GM19351 (cell line): ENCODE data around the gene INTS15.
A peak's percentile ranks its signal among the peaks of the same experiment; 100 is the strongest.
"Not testable (repeated sequence)": the region's sequence is repeated elsewhere in the genome, so short reads cannot be mapped to it uniquely, and the experiment has no call there.

ENCODE experiments used
- ATAC-seq: cut with Tn5 transposase; IDR thresholded peaks from one replicate; pipeline ENCODE4 v1.9.1; 2021; ENCODE audit warnings: mild to moderate bottlenecking, moderate library complexity; ENCODE audit not compliant: unreplicated experiment

Gene INTS15

DNA sequence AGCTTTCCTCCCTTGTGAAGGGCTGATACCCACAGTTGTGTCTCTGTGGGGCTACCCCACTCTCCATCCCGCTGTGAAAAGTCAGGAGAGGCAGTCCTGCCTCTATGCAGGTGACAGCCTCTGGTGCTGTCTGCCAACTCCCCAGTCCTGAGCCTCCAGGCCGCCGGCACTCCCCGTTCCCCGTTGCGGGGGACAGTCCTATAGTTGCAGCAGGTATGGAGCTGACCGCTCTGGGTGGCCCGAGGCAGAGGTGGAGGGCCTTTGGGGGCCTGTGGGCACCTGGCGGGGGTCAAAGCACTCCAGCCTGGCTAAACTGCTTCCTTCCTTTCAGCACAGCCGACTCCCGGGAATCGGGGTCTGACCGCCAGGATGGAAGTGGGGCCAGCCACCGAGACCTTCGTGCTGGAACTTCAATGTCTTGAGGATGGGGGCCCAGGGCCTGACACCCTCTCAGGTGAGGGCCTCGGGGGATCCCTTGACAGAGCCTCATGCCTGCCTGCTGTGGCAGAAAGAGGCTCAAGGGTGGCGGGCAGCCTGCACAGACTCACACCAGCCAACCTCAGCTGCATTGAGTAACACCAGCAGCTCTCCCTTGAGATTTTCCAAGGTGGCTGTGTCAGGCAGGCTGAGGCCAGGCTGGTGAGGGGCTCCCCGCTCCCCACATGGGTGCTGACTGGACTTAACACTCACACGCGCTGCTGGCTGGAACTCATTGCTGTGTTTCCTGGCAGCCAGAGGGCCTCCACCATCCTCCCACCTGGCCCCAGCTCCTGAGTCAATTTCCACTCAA, 27.2 kb downstream of the INTS15 start:
- ATAC-seq: no peak

- no peak for ATAC-seq
Observed at GRCh38 chr7:6618621-6619020, 28.8 kb downstream of the INTS15 start.

DNA sequence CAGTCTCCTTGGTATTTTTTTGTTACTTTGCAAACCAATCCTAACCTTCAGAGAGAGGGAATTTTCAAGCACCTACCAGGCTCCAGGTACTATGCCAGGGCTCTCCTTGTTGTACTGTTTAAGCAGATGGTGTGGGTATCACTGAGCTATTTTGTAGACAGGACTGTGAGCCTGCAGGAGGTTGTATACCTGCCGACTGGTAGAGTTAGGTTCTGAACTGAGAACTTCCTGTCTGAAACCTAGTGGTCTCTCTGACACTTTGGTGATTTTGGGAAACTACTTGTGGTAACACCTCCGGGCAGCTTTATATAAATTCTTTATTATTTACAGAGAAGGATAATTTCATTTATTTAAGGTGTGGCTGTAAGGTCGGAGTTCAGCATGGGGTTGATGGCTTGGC, 30.1 kb downstream of the INTS15 start:
- ATAC-seq: no peak

DNA sequence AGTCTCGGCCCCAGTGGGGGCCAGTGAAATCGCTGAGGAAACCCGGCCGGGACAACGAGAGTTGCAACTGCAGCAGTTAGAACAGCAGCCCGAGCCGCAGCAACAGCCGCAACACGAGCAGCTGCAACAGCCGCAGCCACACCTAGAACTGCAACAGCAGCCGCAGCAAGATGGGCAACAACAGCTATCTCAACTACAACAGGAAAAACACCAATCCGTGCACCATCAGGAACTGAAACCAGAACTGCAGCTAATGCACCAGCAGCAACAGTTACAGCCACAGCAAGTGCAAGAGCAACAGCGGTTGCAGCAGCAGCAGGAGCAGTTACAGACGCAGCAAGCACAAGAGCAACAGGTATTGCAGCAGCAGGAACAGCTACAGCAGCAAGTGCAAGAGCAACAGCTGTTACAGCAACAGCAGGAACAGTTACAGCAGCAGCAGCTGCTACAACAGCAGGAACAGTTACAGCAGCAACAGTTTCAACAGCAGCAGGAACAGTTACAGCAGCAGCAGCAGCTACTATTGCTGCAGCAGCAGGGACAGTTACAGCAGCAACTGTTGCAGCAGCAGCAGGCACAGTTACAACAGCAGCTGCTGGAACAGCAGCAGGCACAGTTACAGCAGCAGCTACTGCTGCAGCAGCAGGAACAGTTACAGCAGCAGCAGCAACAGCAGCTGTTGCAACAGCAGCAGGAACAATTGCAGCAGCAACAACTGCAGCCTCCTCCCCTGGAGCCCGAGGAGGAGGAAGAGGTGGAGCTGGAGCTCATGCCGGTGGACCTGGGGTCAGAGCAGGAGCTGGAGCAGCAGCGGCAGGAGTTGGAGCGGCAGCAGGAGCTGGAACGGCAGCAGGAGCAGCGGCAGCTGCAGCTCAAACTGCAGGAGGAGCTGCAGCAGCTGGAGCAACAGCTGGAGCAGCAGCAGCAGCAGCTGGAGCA, 31.6 kb downstream of the INTS15 start:
- no peak for ATAC-seq

DNA sequence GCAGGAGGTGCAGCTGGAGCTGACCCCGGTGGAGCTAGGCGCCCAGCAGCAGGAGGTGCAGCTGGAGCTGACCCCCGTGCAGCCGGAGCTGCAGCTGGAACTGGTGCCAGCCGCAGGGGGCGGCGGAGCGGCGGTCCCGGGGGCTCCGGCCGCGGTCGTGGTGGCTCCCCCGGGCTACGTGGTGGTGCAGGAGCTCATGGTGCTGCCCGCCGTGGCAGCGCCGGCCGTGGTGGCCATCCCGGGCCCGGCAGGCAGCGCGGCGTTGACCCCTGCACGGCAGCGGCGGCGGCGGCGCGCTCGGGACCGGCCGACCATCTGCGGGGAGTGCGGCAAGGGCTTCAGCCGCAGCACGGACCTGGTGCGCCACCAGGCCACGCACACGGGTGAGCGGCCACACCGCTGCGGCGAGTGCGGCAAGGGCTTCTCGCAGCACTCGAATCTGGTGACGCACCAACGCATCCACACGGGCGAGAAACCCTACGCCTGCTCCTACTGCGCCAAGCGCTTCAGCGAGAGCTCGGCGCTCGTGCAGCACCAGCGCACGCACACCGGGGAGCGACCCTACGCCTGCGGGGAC, 32.4 kb downstream of the INTS15 start:
- ATAC-seq: no peak

DNA sequence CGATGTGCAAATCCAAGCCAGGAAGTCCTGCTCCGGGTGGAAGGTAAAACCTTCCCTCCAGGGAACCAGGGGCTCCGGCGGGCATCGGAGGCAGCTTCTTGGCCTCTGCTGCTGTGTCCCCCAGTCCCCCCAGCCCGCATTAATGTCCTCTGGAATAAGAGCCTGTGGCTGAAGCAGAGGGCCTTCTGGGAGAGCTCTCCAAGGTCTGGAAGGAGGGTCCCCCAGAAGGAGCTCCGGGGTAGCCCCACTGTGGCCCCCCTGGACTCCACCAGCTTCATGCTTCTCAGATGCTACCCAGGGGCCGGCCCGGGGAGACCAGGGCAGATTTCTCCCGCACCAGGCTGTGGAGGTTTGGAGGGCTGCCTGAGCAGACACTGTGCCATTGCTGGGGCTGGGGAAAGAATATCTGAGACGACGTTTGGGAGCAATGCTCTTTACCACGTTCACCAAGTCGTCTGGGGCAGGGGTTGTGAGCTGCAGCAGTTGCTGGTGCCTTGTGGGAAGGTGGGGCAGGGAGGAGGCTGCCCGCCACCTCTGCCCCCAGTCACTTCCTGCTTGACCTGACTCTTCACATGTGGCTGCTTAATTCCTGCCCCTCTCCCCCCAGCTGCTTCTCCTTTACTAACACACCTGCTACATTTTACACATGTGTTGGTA, 33.9 kb downstream of the INTS15 start:
- peak; percentile 58 for ATAC-seq

DNA sequence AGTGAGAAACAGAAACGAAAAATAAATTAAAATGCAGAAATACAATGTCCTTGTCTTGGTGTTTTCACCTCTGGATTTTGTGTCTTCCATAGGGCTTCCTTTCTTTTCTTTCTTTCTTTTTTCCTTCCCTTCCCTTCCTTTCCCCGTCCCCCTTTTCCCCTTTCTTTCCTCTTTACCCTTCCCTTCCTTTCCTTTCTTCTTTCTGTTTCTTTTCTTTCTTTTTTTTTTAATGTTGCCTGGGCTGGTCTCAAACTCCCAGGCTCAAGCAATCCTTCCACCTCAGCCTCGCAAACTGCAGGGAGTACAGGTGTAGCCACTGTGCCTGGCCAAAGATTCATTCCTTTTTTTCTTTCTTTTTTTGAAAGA, 34.4 kb downstream of the INTS15 start:
- no peak for ATAC-seq

DNA sequence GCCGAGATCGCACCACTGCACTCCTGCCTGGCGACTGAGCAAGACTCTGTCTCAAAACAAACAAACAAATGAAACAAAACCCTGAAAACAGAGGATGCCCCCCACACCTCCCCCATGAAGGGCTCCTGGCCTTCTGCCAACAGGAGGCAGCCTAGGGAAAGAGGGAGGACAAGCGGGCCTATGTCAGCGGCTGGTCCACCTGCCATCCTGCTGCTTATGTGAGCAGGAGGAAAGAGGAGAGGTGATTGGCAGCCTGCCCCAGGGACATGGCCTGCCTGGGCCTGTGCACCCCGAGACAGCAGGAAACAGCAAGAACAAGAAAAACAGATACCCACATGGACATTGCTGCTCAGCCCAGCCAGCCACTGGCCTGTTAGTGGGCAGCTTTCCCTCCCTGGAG, 38.2 kb downstream of the INTS15 start:
- no peak for ATAC-seq

- ATAC-seq: no peak
Observed at GRCh38 chr7:6630007-6630849, 40.4 kb downstream of the INTS15 start.

- no peak for ATAC-seq
Observed at GRCh38 chr7:6631605-6632004, 41.8 kb downstream of the INTS15 start.

DNA sequence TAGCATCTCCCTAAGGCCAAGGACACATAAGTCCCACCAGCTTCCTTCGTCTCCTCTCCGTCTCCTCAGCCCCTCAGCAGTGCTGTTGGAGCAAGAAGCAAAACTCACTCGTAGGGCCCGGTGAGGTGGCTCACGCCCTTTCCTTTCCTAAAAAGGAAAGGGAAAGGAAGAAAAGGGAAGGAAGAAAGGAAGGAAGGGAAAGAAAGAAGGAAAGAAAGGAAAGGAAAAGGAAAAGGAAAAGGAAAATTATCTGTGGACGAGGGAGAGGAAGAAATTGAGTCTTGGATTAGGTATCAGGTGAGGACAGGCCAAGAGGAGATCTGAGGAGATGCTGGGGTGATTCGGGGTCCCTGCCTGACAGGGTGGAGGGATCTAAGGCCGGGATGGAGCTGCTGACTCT, 44.2 kb downstream of the INTS15 start:
- no peak for ATAC-seq

DNA sequence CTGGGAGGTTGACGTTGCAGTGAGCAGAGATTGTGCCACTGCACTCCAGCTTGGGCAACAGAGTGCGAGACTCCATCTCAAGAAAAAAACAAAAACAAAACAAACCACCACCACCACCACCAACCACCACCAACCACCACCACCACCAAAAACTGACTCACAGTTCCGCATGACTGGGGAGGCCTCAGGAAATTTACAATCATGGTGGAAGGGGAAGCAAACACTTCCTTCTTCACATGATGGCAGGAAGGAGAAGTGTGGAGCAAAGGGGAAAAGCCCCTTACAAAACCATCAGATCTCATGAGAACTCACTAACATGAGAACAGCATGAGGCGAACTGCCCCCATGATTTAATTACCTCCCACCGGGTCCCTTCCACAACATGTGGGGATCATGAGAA, 45.1 kb downstream of the INTS15 start:
- ATAC-seq: not testable (repeated sequence)

GRCh38 chr7:6636741-6637543, 47.1 kb downstream of the INTS15 start, which contains the start of gene ZNF316:
TSS of gene ZNF316 (plus strand) at chr7:6637318. CDS start at chr7:6642410, 5,092 bp downstream.
- ATAC-seq: peak; percentile 66

GRCh38 chr7:6637544-6638229, 47.9 kb downstream of the INTS15 start:
- peak; percentile 81 for ATAC-seq

- ATAC-seq: no peak
Observed at GRCh38 chr7:6639032-6639431, 49.2 kb downstream of the INTS15 start.

DNA sequence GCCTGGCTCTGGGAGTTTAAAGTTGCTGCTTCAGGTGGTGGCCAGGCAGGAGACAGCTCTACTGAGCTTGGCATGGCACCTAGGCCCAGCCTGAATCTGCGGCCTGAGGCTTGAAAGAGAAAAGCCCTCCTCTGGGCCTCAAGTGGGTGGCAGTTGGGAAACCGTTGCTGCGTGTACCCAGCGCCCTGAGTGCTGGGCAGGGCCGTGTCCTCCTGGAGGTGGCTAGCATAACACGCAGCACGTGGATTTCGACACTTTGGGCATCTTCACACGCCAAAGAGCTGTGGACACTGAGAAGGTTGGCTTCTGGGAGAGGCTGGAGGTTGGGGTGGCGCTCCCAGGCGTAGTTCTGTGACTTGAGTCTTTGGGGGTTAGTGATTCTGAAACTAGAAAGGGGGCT, 49.8 kb downstream of the INTS15 start:
- ATAC-seq: no peak

- ATAC-seq: no peak
Observed at GRCh38 chr7:6640246-6640721, 50.5 kb downstream of the INTS15 start.

GRCh38 chr7:6641305-6642035, 51.6 kb downstream of the INTS15 start:
- ATAC-seq: no peak
